ENCODE data around the gene HIPK2. TPM values are rescaled to one million over a fixed set of nuclear protein-coding genes. Genes with fewer than 3 reads are reported as not detected.

The HIPK2 gene
- total RNA-seq, 2 donors from 2014 or later: 95.1 to 125 TPM

GRCh38 chr7:139571190-139571589 lies 206.6 kb downstream of the HIPK2 start:
- H3K4me1 ChIP-seq (ENCODE audit: control insufficient read depth, insufficient read depth, low read length): peaks cover 19% of the 10 kb centered on the region
- H3K4me3 Mint-ChIP-seq: no peak overlapping the region

GRCh38 chr7:139570626-139571025 lies 207.2 kb downstream of the HIPK2 start:
- no peak for TF ChIP-seq CTCF (conservative IDR thresholded peaks at IDR 0.05)
- H3K9me3 ChIP-seq (ENCODE audit: control insufficient read depth, low read length): no peaks in the 10 kb centered on the region
- Mint-ChIP-seq H3K4me1 (peaks cover 34% of the 10 kb centered on the region), H3K9me3 (no peaks in the 10 kb centered on the region), H3K4me3 (no peak overlapping the region), H3K27me3 (ENCODE audit: insufficient read depth) (no peaks in the 10 kb centered on the region), H3K27ac (peak overlapping the region; percentile 75), H3K36me3 (ENCODE audit: low read depth) (peaks cover 45% of the 10 kb centered on the region)
- no peak overlapping the region for H3K27ac ChIP-seq (ENCODE audit: low read depth, low read length)
- 98% methylated on average over 2 of the region's 5 CpGs; no CpG with 5 or more reads in 1 of the 2 experiments for WGBS, 2 experiments (ENCODE audit: insufficient coverage in 1 of 2, insufficient read length in 1 of 2)
- peaks cover 19% of the 10 kb centered on the region for H3K4me1 ChIP-seq (ENCODE audit: control insufficient read depth, insufficient read depth, low read length)
- H3K27me3 ChIP-seq (ENCODE audit: control insufficient read depth, insufficient read depth, low read length, poor library complexity, severe bottlenecking): no peaks in the 10 kb centered on the region
- peaks cover 64% of the 10 kb centered on the region for H3K36me3 ChIP-seq (ENCODE audit: control insufficient read depth, insufficient read depth, low read length)
- H3K9ac ChIP-seq (ENCODE audit: extremely low read depth, low read length, poor library complexity, severe bottlenecking): no peak overlapping the region
- peak; percentile 26 for DNase-seq
- H3K4me3 ChIP-seq (ENCODE audit: low read length): no peak overlapping the region

More at GRCh38 chr7:139571190-139571589, 206.6 kb downstream of the HIPK2 start:
- Histone ChIP-seq H3K9ac (ENCODE audit: extremely low read depth, low read length, poor library complexity, severe bottlenecking) (no peak overlapping the region), H3K27ac (ENCODE audit: low read depth, low read length) (no peak overlapping the region), H3K27me3 (ENCODE audit: control insufficient read depth, insufficient read depth, low read length, poor library complexity, severe bottlenecking) (no peaks in the 10 kb centered on the region), H3K36me3 (ENCODE audit: control insufficient read depth, insufficient read depth, low read length) (peaks cover 67% of the 10 kb centered on the region), H3K4me3 (ENCODE audit: low read length) (no peak overlapping the region), H3K9me3 (ENCODE audit: control insufficient read depth, low read length) (no peaks in the 10 kb centered on the region)
- Mint-ChIP-seq H3K4me1 (peaks cover 31% of the 10 kb centered on the region), H3K9me3 (no peaks in the 10 kb centered on the region), H3K27ac (peak overlapping the region; percentile 75), H3K36me3 (ENCODE audit: low read depth) (peaks cover 48% of the 10 kb centered on the region), H3K27me3 (ENCODE audit: insufficient read depth) (no peaks in the 10 kb centered on the region)
- WGBS, 2 experiments (ENCODE audit: insufficient coverage in 1 of 2, insufficient read length in 1 of 2): 94 to 96% methylated on average over 9 to 16 of the region's 20 CpGs
- DNase-seq: peak; percentile 49
- TF ChIP-seq CTCF (conservative IDR thresholded peaks at IDR 0.05): no peak

- peak; percentile 59 for TF ChIP-seq CTCF (conservative IDR thresholded peaks at IDR 0.05)
- Mint-ChIP-seq H3K36me3 (ENCODE audit: low read depth) (peaks cover 41% of the 10 kb centered on the region), H3K9me3 (no peaks in the 10 kb centered on the region), H3K27ac (no peak overlapping the region), H3K4me1 (peaks cover 37% of the 10 kb centered on the region), H3K4me3 (no peak overlapping the region), H3K27me3 (ENCODE audit: insufficient read depth) (no peaks in the 10 kb centered on the region)
- no peaks in the 10 kb centered on the region for H3K27me3 ChIP-seq (ENCODE audit: control insufficient read depth, insufficient read depth, low read length, poor library complexity, severe bottlenecking)
- H3K27ac ChIP-seq (ENCODE audit: low read depth, low read length): no peak overlapping the region
- no peaks in the 10 kb centered on the region for H3K9me3 ChIP-seq (ENCODE audit: control insufficient read depth, low read length)
- H3K4me1 ChIP-seq (ENCODE audit: control insufficient read depth, insufficient read depth, low read length): peaks cover 19% of the 10 kb centered on the region
- H3K9ac ChIP-seq (ENCODE audit: extremely low read depth, low read length, poor library complexity, severe bottlenecking): no peak overlapping the region
- WGBS, 2 experiments (ENCODE audit: insufficient coverage in 1 of 2, insufficient read length in 1 of 2): 83 to 84% methylated on average over 6 to 8 of the region's 8 CpGs
- H3K4me3 ChIP-seq (ENCODE audit: low read length): no peak overlapping the region
- peaks cover 59% of the 10 kb centered on the region for H3K36me3 ChIP-seq (ENCODE audit: control insufficient read depth, insufficient read depth, low read length)
- peak; percentile 64 for DNase-seq
Observed at GRCh38 chr7:139570119-139570518, 207.7 kb downstream of the HIPK2 start.
